Keratinocyte (primary cell): ENCODE data around the gene LSP1. TPM values are rescaled to one million over a fixed set of nuclear protein-coding genes. Genes with fewer than 3 reads are reported as not detected.
A peak's percentile ranks its signal among the peaks of the same experiment; 100 is the strongest.

Experiments
- DNase-seq: peaks from one replicate; pipeline ENCODE4 v3.0.0-alpha.2; 2011; ENCODE audit warnings: low read depth, missing footprints, low spot score
- FAIRE-seq: peaks from 2 replicates; lab custom pipeline; 2011; peaks lifted over from hg19 to GRCh38; lab: Jason Lieb, UNC
- H2AFZ ChIP-seq: 2 replicates; pipeline ENCODE4 v1.6.0; 2012; ENCODE audit warnings: low read length, control low read depth, inconsistent platforms; ENCODE audit not compliant: control insufficient read depth
- H3K27ac ChIP-seq: 2 replicates; pipeline ENCODE4 v1.5.1; 2011; ENCODE audit warnings: low read length; ENCODE audit not compliant: control insufficient read depth, insufficient read depth
- H3K27me3 ChIP-seq: 3 replicates; pipeline ENCODE4 v1.6.0; 2011; ENCODE audit warnings: low read length; ENCODE audit not compliant: control insufficient read depth, insufficient read depth; ENCODE audit errors: extremely low read depth
- H3K36me3 ChIP-seq, 2 experiments: 2 replicates in 1 of 2; 3 replicates in 1 of 2; pipeline ENCODE4 v1.5.1; 2011; ENCODE audit warnings: low read length in 2 of 2, mild to moderate bottlenecking in 1 of 2; ENCODE audit not compliant: control insufficient read depth in 2 of 2, insufficient read depth in 2 of 2; ENCODE audit errors: extremely low read depth in 1 of 2
- H3K4me1 ChIP-seq: 3 replicates; pipeline ENCODE4 v1.5.1; 2011; ENCODE audit warnings: low read length; ENCODE audit not compliant: control insufficient read depth, insufficient read depth; ENCODE audit errors: extremely low read depth
- H3K4me2 ChIP-seq: 3 replicates; pipeline ENCODE4 v1.6.0; 2011; ENCODE audit warnings: low read depth, low read length; ENCODE audit not compliant: control insufficient read depth, insufficient read depth; ENCODE audit errors: extremely low read depth
- H3K4me3 ChIP-seq, 3 experiments: fragments of 200-600 bp in 1 of 3; sonication (generic) in 1 of 3; 2 replicates in 2 of 3; 3 replicates in 1 of 3; pipeline ENCODE4 v1.5.1; 2011 to 2016; ENCODE audit warnings: low read length in 3 of 3, mild to moderate bottlenecking in 3 of 3, control low read depth in 2 of 3, inconsistent platforms in 1 of 3, low read depth in 1 of 3, mixed read lengths in 1 of 3, mixed run types in 1 of 3, moderate library complexity in 1 of 3; ENCODE audit not compliant: control insufficient read depth in 2 of 3, insufficient read depth in 2 of 3; ENCODE audit errors: extremely low read depth in 1 of 3
- H3K79me2 ChIP-seq: 2 replicates; pipeline ENCODE4 v1.6.0; 2012; ENCODE audit warnings: low read length; ENCODE audit not compliant: control insufficient read depth, insufficient read depth
- H3K9ac ChIP-seq: 3 replicates; pipeline ENCODE4 v1.6.0; 2011; ENCODE audit warnings: low read length; ENCODE audit not compliant: control insufficient read depth, insufficient read depth; ENCODE audit errors: extremely low read depth
- H3K9me1 ChIP-seq: 3 replicates; pipeline ENCODE4 v1.6.0; 2011; ENCODE audit warnings: low read length; ENCODE audit not compliant: control insufficient read depth, insufficient read depth; ENCODE audit errors: extremely low read depth
- H3K9me3 ChIP-seq: 2 replicates; pipeline ENCODE4 v1.5.1; 2012; ENCODE audit warnings: low read depth, low read length; ENCODE audit not compliant: control insufficient read depth
- H4K20me1 ChIP-seq: 3 replicates; pipeline ENCODE4 v1.6.0; 2011; ENCODE audit warnings: low read length; ENCODE audit not compliant: control insufficient read depth, insufficient read depth; ENCODE audit errors: extremely low read depth
- EZH2 ChIP-seq: IDR thresholded peaks from one replicate; pipeline ENCODE4 v1.6.1; 2012; ENCODE audit warnings: inconsistent platforms, mild to moderate bottlenecking, low read length, moderate library complexity
- dilution Hi-C: fragments of 300-500 bp; cut with MboI; formaldehyde crosslinking; loops from one replicate; pipeline ENCODE4 v1.7.0; 2020; ENCODE audit warnings: low sequenced_read_pairs; ENCODE audit not compliant: extremely low pct_ligation_motif_present
- polyA plus RNA-seq, 5 experiments: library from polyadenylated mRNA; depleted of rRNA in 3 of 5; stranded (reverse) in 3 of 5; stranded (forward) in 1 of 5; unstranded in 1 of 5; fragments of >200 nt; gene quantifications; 1 replicate in 1 of 5; 2 replicates in 3 of 5; 3 replicates in 1 of 5; pipeline versions ENCODE4 v1.2.1 to v1.2.3, GENCODE V29; 2011 to 2012; ENCODE audit warnings: missing spikeins in 2 of 5, low read depth in 1 of 5, low replicate concordance in 1 of 5
- TF ChIP-seq, protein P1 (sequence below), 3 experiments: IDR thresholded peaks in 1 of 3; conservative IDR thresholded peaks in 1 of 3; optimal IDR thresholded peaks in 1 of 3; 2 replicates in 2 of 3; 3 replicates in 1 of 3; pipeline versions ENCODE3 to v1.5.1; 2011; ENCODE audit warnings: low read length in 3 of 3, mild to moderate bottlenecking in 3 of 3, moderate library complexity in 2 of 3, control low read depth in 1 of 3, inconsistent platforms in 1 of 3; ENCODE audit not compliant: insufficient read depth in 2 of 3; ENCODE audit errors: extremely low read depth in 1 of 3

LSP1 gene
- polyA plus RNA-seq, 1 donor (not counting 4 experiments of a cell fraction or from before 2014, with no cell fraction given): 0.94 TPM

GRCh38 chr11:1870326-1870696, 17.4 kb downstream of the LSP1 start:
- H3K27me3 ChIP-seq: peaks cover 29% of the 10 kb centered on the region
- peaks cover 16% of the 10 kb centered on the region for H3K4me1 ChIP-seq
- no peak overlapping the region for H3K27ac ChIP-seq
- TF ChIP-seq, protein P1, sequence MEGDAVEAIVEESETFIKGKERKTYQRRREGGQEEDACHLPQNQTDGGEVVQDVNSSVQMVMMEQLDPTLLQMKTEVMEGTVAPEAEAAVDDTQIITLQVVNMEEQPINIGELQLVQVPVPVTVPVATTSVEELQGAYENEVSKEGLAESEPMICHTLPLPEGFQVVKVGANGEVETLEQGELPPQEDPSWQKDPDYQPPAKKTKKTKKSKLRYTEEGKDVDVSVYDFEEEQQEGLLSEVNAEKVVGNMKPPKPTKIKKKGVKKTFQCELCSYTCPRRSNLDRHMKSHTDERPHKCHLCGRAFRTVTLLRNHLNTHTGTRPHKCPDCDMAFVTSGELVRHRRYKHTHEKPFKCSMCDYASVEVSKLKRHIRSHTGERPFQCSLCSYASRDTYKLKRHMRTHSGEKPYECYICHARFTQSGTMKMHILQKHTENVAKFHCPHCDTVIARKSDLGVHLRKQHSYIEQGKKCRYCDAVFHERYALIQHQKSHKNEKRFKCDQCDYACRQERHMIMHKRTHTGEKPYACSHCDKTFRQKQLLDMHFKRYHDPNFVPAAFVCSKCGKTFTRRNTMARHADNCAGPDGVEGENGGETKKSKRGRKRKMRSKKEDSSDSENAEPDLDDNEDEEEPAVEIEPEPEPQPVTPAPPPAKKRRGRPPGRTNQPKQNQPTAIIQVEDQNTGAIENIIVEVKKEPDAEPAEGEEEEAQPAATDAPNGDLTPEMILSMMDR (optimal IDR thresholded peaks at IDR 0.05 in 1 of 3, IDR thresholded peaks at IDR 0.05 in 1 of 3, conservative IDR thresholded peaks at IDR 0.05 in 1 of 3; ENCODE audit: extremely low read depth in 1 of 3, insufficient read depth in 2 of 3, low read length in 3 of 3): no peak
- TF ChIP-seq EZH2: no peak
- dilution Hi-C loops: no loop called here
- no peak overlapping the region for H3K4me3 ChIP-seq
- no peaks in the 10 kb centered on the region for H3K79me2 ChIP-seq
- FAIRE-seq (no peak), DNase-seq (no peak)
- H4K20me1 ChIP-seq: no peaks in the 10 kb centered on the region
- H3K9me3 ChIP-seq: no peaks in the 10 kb centered on the region
- no peak overlapping the region for H3K4me2 ChIP-seq
- H3K9ac ChIP-seq: no peak overlapping the region
- H3K9me1 ChIP-seq: no peaks in the 10 kb centered on the region
- no peaks in the 10 kb centered on the region for H3K36me3 ChIP-seq
- no peak overlapping the region for H2AFZ ChIP-seq

- DNase-seq (no peak), FAIRE-seq (no peak)
- H3K36me3 ChIP-seq: no peaks in the 10 kb centered on the region
- H3K9me3 ChIP-seq: no peaks in the 10 kb centered on the region
- H3K27ac ChIP-seq: no peak overlapping the region
- dilution Hi-C loops: no loop called here
- H3K27me3 ChIP-seq: peaks cover 29% of the 10 kb centered on the region
- no peak overlapping the region for H3K9ac ChIP-seq
- no peaks in the 10 kb centered on the region for H4K20me1 ChIP-seq
- H3K4me3 ChIP-seq: no peak overlapping the region
- peaks cover 19% of the 10 kb centered on the region for H3K4me1 ChIP-seq
- H3K4me2 ChIP-seq: no peak overlapping the region
- peak overlapping the region; percentile 30 for H2AFZ ChIP-seq
- H3K79me2 ChIP-seq: no peaks in the 10 kb centered on the region
- H3K9me1 ChIP-seq: no peaks in the 10 kb centered on the region
- peak; percentile 69 for TF ChIP-seq EZH2
- TF ChIP-seq, protein P1 (optimal IDR thresholded peaks at IDR 0.05 in 1 of 3, IDR thresholded peaks at IDR 0.05 in 1 of 3, conservative IDR thresholded peaks at IDR 0.05 in 1 of 3; ENCODE audit: extremely low read depth in 1 of 3, insufficient read depth in 2 of 3, low read length in 3 of 3): no peak
Observed at GRCh38 chr11:1870721-1871466, 18.0 kb downstream of the LSP1 start.
